ENCODE measurements around the gene RSPH9. TPM values are rescaled to one million over a fixed set of nuclear protein-coding genes. Genes with fewer than 3 reads are reported as not detected.
A peak's percentile ranks its signal among the peaks of the same experiment; 100 is the strongest.

RSPH9 gene
- total RNA-seq, 1 experiment from 2014 or later, result not detected

DNA sequence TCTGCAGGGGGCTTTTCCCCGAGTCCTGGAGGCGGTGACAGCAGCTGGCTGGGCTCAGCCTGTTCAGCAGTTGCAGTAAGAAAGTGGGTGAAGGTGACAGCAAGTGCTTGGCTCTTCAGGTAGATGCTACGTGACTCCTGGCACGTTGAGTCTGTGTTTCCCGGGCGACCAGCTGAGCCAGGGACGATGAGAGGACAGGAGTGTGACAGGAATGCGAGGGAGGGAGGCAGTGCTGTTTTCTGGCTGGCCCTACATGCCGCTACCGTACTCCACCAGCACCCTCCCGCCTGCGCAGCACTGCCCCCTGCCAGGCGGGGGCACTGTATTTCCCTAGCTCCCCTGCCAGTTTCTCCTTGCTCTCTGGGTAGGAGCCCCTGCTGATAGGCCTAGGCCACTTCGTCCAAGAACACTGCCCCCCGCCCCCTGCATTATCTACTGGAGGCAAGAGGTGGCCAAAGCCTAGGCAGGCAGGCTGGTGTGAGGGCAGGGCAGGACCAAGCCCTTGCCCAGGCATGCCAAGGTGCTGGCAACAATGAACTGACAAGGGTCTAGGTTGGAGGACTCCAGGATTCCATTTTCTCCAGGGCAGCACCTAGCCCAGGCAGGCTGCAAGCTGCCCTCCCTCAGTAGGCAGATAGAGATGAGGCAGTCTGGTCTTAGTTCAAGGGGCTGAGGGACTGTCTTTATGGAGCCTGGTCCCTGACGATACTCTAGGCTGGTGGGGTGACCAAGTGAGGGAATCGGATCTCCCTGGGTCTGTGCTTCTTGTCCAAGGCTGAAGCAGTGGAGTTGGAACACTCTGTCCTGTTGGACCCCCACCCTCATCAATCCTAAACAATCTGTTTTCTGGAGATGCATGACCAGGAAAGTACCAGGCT, 23.6 kb downstream of the RSPH9 start:
- peak; percentile 67 for DNase-seq (ENCODE audit: low spot score)

DNA sequence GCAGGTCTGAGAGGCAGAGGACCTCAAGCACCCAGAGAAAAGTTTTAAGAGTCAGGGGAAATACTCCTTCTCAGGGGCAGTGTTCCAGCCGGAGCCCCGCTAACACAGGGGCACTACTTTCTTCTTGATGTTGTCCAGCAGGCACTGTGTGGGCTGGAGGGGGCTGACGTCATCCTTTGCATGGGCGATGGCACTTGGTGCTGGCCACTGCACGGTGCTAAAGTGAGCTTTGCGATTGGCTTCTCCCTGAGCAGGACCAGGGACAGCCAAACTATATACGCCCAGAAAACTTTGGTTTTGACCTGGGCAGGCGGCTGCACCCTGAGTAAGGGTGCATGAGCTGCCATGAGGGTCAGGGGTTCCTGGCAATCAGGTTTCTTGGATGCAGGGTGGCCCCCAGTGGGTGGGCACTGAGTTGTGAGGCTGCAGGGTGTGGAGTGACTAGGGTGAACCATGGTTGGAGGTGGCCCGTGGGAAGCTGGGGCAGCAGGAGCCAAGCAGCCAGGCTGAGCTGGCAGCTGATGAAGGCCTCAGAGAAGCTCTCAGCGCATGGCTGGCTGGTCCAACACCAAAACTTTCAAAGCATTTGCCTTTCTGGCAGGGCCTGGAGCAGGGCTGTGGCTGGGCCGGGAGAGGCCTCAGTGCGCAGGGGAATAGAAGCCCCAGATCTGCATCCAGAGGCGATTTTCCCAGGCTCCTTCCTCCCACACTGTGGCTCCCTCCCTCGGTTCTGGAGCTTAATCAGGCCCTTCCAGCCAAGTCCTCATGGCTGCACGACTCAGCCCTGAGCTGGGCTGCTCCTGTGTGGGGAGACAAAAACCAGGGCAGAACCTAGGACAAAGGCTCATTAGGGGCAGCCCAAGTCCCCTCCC, 24.4 kb downstream of the RSPH9 start:
- no peak for DNase-seq (ENCODE audit: low spot score)

DNA sequence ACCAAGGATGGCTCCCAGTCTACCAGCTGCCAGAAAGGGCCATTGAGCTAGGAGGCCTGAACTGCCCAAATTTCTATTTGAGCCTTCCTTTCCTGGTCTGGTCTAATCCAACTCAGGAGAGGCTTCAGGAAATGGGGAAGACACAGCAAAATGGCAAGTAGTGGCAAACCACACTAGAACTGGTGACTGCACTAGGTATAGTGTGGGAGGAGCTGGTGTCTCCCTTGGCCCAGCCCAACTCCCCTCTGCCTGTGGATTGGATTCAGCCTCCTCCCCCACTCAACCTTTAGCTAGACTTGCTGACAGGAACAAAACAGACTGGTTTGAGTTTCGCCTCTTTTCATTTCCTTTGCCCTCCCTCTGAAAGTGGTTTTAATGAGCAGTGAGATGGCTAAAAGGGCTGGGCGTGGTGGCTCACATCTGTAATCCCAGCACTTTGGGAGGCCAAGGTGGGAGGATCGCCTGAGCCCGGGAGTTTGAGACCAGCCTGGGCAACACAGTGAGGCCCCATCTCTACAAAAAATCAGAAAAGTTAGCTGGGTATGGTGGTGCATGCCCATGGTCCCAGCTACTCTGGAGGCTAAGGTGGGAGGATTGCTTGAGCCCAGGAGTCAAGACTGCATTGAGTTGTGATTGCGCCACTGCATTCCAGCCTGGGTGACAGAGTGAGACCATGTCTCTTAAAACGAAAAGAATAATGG, 25.2 kb downstream of the RSPH9 start:
- peak; percentile 52 for DNase-seq (ENCODE audit: low spot score)

DNA sequence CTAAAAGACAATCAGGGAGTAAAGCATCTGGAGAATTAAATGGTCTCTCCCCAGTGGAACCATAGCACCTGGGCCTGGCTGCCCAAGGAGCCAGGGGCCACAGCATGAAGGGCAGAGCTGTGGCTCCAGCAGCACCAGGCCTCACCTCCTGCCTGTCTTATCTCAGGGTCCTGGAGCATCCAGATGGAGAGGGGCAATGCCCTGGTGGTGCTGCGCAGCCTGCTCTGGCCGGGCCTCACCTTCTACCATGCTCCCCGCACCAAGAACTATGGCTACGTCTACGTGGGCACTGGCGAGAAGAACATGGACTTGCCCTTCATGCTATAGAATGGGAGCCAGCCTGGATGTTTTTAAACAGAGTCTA, 25.8 kb downstream of the RSPH9 start:
- no peak for DNase-seq (ENCODE audit: low spot score)

DNA sequence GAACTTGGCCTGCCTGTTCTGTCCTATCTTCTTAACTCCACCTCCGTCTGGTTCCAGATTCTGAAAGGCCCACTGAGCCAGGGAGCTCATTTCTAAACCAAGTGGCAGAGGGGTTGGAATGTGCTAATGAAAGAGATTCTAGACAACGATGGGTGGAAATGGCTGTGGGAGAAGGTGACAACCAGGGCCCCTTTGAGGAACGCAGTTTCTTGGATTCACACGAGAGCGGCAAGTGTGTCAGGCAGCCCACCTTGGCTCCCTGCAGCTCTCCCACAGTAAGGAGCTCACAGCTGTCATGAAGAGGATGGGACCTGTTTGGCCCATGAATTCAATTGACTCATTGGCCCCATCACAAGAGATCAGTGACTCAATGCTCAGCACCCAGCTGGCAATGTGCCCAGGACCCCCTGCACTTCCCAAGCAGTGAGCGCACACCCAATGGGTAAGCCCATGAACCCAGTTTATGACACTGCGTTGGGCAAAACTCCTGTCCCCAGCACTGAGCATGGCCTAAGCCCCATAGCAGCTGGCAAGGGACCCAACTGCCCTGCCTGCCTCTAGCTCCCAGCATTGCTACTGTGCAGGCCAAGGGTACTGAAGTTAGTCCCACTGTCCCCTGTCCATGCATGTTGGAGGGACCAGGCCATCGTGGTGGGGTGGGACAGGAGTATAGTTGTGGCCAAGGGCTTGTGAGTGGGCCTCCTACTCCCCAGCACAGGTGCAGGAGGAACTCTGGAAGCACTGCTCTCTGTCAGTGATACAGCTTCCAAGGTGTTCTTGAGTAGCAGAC, 26.4 kb downstream of the RSPH9 start:
- no peak for DNase-seq (ENCODE audit: low spot score)

DNA sequence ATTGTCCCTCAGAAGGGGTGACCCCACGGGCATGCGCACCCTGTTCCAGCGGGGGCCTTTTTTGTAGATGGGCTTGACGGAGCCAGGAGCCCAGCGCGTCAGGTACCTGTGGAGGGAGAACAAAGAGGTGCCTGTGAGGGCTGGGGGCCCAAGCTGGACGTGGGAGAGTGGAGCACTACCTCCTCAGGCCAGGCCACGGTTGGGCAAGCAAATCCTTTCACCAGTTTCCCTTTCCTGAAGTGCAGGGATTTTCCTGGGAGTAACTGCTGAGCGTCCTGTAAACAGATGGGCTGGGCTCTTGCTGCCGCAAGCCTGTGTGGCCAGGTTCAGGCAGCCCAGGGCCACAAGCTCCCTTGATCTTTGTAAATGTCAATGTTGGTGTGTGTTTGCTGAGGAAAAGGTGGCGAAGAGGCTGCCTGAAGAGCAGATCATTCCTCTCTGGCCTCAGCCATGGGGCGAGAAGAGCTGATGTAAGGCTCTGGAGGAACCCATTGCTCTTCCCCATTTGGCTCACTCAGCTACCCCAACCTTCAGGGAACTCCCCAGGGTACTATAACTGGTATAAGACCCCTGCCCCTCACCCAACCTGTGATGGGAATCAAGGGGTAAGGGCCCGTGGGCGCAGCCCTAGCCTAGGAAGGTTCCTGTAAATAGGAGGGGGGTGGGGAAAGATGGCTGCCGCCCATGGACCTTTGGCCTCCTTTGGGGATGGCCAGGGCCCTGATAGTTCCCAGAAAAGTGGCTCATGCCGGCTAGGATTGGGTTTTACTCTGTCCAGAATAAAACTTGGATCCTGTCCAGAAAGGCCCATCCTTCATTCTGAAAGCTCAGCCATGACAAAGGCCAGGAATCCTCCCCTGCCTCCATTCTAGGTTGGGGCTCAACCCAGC, 27.2 kb downstream of the RSPH9 start:
- DNase-seq (ENCODE audit: low spot score), result no peak

DNA sequence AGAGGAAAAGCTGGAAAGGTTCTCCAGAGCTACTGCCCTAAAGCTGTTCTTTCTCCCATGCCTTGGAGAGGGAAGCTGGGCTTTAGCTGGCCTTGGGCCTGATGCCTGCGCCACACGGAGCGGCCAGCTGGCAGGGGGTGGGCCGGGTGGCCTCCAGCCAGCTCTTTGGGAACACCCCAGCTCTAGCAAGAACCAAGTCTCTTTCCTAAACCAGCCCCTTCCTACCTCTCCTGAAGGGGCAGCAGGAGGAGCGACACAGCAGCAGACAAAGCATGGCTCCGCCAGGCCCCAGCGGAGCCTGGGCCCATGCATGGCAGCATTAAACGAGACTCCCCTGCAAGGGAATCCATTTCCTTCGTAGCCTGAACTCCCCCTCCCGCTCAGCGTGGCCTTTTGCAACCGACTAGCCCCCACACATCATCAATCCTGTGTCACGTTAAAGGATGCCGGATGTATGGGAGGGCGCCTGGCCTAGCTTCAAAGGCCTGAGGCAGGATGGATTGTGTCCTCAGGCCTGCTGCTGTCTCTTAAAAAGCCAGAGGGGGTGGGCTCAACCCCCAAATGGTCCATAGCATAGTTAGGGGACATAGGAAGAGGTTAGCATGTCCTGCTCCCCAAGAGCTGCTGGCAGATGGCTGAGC, 28.7 kb downstream of the RSPH9 start:
- no peak for DNase-seq (ENCODE audit: low spot score)

DNA sequence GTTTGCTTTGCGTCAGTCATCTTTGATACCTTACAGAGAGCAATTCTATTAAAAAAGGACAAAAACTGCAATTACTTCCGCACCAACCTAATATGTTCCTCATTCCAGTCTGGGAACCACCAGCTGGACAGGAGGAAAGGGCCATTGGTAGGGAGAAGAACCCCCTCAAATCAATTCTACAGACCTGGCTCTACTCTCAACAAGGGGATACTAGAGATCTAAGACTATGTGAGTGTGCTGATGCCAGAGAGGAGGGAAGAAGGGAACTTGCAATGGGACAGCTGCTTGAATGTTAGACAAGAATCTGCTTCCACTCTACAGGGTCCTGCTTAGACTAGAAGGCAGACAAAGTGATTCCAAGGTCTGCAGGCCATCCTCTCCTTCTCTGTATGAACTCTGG, 29.5 kb downstream of the RSPH9 start:
- no peak for DNase-seq (ENCODE audit: low spot score)

DNA sequence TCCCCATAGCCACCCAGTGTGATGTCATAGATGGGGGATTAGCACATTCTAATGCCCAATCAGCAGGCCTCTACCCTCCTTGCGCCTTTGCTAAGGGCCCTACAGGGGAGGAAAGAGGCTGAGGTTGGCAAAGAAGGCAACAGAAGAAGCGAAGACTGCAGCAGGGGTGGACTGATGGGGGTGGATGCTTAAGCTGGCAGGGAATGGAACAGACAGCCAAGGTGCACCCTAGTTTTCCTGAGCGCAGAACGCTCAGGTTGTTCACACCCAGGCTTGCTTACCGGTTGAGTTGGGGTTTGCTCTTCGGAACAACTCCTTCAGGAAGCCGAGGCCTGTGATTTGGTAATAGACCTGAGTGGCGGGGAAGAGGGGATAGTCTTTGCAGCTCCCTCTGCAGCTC, 30.1 kb downstream of the RSPH9 start:
- DNase-seq (ENCODE audit: low spot score), result no peak

DNA sequence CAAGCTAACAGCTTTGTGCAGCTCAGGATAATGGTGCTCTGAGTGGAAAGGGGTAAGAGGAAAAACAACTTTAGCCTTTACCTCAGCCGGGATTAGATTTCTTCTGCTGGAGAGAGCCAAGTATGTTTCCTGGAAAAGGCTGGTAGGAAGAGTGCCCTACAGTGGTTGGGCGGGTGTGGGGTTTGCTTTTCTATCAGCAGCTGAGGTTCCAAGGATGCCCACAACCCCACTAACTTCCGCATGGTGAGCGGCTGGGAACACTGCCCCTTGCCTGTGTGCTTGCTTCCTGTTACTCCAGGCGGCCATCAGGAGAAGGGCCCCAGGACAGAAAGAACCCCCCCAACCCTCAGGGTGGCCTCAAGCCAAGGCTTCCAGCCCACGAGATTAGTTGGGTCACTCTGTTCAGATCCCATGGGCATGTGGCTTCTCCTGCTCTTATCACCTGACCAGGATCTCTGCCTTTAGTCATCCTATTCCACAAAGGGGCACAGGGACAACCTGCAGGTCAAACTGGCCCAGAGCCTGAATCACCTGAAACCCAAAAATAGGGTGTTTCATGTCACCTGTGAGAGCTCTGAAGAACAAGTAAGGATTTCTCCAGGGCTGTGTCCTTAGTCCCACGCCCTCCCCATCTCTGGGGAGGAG, 32.2 kb downstream of the RSPH9 start:
- no peak for DNase-seq (ENCODE audit: low spot score)

DNA sequence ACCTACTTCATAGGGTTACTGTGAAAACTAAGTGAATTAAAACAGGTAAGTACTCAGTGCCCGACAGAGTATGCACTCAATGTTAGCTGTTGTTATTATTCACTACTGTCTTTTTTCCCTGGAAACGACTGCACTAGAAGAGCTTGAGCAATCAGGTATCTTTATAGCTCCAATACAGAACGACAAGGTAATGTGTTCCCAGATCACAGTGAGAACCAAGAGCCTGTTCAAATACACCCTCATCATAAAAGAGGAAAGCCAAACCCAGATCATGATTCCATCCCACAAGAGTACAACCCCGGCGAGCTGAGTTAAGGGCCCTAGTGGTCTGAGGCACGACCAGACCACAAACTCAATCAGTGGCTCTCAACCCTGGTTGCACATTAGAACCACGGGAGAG, 32.9 kb downstream of the RSPH9 start:
- DNase-seq (ENCODE audit: low spot score), result no peak

DNA sequence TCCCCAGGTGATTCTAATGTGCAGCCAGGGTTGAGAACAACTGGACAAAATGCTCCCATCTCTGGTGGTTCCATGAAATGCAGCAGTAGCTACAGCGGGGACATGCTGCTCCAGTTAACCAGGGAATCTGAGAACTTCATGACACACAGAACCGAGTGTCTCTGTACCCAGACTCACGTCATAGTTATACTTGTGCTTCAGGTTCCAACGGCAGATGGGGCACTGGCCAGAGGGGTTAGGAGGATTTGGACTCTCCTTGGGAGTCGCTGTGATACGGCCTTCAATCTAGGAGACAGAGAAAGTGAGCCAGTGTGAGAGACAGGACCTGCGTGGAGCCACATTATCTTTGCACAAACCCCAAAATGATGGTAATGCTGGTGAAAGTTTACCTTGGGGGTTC, 33.5 kb downstream of the RSPH9 start:
- DNase-seq (ENCODE audit: low spot score), result no peak

DNA sequence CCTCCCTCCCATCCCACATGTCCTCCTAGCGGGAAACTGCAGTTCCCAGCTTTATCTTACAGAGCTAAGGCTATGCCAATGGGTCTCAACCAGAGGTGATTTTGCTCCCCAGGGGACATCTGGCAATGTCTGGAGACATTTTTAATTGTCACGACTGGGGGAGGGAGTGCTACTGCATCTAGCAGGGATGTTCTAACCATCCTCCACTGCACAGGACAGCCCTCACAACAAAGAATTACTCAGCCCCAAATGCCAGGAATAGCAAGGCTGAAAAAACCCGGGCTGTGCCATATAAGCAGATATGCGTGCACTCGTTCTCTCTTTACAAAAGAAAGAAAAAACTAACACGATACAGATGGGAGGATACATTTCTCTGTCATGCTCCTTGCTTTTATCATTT, 34.2 kb downstream of the RSPH9 start:
- DNase-seq (ENCODE audit: low spot score), result no peak

DNA sequence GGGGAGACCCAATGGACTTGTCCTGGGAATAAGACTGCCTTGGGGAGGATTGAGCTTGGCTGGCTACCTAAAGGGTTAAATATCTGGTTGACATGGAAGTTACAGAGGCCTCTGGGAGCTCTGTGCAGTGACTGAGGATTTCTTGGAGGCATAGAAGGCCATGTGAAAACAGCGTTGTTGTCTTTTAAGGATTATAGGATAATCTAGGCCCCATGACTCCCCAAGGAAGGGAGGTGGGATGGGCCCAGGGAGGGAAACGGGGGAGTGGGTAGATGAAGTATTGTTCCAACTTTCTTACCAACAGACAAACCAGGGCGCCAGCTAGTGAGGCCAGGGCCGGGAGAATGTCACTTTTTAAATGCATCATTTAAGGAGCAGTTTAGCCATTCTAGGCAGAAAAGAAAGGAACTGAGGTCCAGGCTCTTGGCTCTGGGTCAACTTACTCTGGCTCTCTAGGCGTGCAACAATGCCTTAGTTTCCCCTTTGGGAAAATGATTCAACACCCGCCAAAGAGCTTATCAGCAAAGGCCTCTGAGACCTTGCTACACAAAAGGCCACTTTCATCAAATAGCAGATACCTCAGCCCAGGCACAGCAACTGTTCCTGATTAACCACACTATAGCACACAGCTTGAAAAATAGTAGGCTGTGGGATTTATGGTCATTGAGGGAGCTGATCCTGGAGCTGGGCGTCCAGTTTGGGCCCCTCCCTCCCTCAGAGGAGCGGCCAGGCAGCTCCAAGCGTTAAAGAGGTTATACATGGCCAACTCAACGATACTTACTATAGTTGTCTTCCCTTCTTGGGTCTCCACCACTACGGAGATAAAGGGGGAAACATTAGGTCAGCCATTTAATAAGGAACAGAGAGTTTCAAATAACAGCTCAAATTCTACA, 35.7 kb downstream of the RSPH9 start:
- no peak for DNase-seq (ENCODE audit: low spot score)

DNA sequence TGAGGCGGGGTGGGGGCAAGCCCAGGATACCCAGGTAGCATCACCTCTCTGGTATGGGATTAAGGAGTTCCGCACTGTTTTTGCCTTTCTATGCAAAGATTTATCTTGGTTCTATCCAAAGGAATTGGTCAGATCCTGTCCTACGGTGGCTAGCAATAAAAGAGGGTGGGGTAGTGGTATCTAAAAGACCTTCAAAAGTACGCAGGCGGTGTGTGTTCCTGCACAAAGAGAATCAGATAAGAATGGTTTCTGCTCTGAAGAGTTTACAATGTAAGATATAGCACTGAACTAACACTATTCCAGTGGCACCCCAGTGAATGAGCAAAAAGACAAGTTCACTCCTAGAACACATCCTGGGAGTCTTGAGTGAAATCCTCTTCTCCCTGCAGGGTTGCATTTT, 36.5 kb downstream of the RSPH9 start:
- no peak for DNase-seq (ENCODE audit: low spot score)

DNA sequence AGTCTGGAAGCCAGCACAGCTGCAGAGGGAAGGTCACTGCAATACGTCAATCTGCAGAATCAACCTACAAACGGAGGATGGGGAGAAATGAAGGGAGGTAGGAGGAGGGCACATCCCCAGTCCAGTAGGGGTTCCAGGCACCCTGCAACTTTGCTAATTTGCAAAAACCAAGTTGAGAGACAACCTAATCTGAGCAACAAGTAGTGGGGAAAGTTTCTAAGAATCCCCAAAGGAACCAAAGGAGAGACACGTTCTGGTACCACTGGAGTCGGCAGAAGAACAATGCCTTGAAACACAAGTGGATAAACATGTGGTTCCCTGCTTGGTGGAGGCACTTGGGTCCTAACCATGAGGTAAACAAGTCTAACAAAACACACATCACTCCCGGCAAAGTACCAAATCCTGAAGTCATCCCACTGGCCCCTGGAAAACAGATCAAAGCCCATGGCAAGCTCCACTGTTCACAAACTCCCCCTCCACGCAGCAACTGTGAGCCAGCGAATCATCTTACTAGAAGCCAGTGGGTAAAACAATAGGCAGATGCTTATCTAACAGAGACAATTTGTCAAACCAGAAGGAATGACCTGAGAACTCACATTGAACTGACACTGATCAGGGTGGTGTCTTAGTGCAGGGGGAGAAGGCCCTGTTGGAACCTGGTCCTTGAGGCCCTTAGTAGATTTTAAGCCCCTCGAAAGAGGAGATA, 38.0 kb downstream of the RSPH9 start:
- DNase-seq (ENCODE audit: low spot score), result no peak

DNA sequence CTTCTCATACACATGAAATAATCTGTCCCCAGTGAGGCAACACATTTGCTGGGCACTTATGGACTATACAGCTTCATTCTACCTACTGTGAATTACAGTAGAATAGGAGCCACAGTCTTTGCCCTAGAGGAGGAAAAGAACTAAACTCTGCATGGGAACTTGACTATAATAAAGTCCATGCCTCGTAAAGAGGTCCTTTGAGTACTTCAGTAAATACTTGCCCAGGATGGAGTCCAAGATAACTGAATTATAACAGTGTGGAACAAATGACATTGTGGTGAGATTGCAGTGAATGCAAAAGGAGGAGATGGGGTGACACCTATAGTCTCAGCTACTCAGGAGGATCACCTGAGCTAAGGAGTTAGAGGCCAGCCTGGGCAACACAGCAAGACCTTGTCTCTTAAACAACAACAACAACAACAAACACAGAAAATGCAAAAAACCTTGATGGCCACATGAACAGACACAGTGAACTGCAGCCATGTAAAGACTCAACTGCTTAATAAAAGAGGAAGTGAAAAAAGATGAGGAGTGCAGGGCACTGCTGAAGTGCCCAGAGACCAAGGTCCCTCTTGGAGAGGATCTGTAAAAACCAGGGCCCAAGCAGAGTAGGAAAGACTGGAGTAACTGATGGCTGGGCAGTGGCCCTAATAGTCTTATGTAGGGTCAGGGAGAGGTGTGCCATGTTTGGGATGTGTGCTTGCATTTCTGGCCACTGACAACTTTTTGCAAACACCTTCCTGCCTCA, 39.0 kb downstream of the RSPH9 start:
- DNase-seq (ENCODE audit: low spot score), result no peak
